HepG2 (cell line): ENCODE data around the gene LRP10. TPM values are rescaled to one million over a fixed set of nuclear protein-coding genes. Genes with fewer than 3 reads are reported as not detected.

Experiments
- ARHGAP35 ChIP-seq: sonication (generic); formaldehyde crosslinking; IDR thresholded peaks from 2 replicates; pipeline ENCODE4 v1.9.0; 2022; ENCODE audit warnings: mild to moderate bottlenecking, inconsistent platforms, moderate library complexity, missing genetic modification reagents, borderline replicate concordance
- BRD4 ChIP-seq: sonication (generic); formaldehyde crosslinking; IDR thresholded peaks from 2 replicates; pipeline ENCODE4 v1.4.0; 2020; ENCODE audit warnings: missing genetic modification reagents
- HOXA3 ChIP-seq: sonication (generic); formaldehyde crosslinking; IDR thresholded peaks from 2 replicates; pipeline ENCODE4 v1.5.0; 2020; ENCODE audit warnings: missing genetic modification reagents
- ISL2 ChIP-seq: sonication (generic); formaldehyde crosslinking; IDR thresholded peaks from 2 replicates; pipeline ENCODE4 v1.5.0; 2020; ENCODE audit warnings: missing genetic modification reagents
- PCBP2 ChIP-seq: fragments of 200-400 bp; formaldehyde crosslinking; optimal IDR thresholded peaks from 2 replicates; pipeline ENCODE3; 2018; ENCODE audit warnings: low read length, low read depth; ENCODE audit not compliant: poor library complexity, severe bottlenecking
- PREB ChIP-seq: sonication (generic); formaldehyde crosslinking; IDR thresholded peaks from 2 replicates; pipeline ENCODE4 v1.4.0; 2020; ENCODE audit warnings: missing genetic modification reagents
- SOX13 ChIP-seq, 3 experiments: fragments of 450-650 bp in 1 of 3; sonication (generic) in 1 of 3; formaldehyde crosslinking in 1 of 3; IDR thresholded peaks in 2 of 3; conservative IDR thresholded peaks in 1 of 3; 2 replicates each; pipeline versions ENCODE4 v1.5.0 to v1.6.1; 2016 to 2020; ENCODE audit warnings: antibody characterized with exemption in 1 of 3, mild to moderate bottlenecking in 1 of 3, missing compliant biosample characterization in 1 of 3, missing genetic modification reagents in 1 of 3, moderate library complexity in 1 of 3
- TEAD2 ChIP-seq: sonication (generic); formaldehyde crosslinking; IDR thresholded peaks from 2 replicates; pipeline ENCODE4 v1.9.0; 2021; ENCODE audit warnings: missing genetic modification reagents
- TFAP4 ChIP-seq: sonication (generic); IDR thresholded peaks from 2 replicates; pipeline ENCODE4 v1.6.1; 2016; ENCODE audit warnings: low read depth, borderline replicate concordance
- THYN1 ChIP-seq: sonication (generic); formaldehyde crosslinking; IDR thresholded peaks from 2 replicates; pipeline ENCODE4 v1.8.1; 2023; ENCODE audit warnings: low read depth, mild to moderate bottlenecking, moderate library complexity, missing genetic modification reagents, borderline replicate concordance
- ZIK1 ChIP-seq: sonication (generic); formaldehyde crosslinking; IDR thresholded peaks from 2 replicates; pipeline ENCODE4 v1.5.0; 2020; ENCODE audit warnings: mild to moderate bottlenecking, low read depth, missing genetic modification reagents, borderline replicate concordance
- ZNF143 ChIP-seq: sonication (generic); formaldehyde crosslinking; IDR thresholded peaks from 2 replicates; pipeline ENCODE4 v1.4.0; 2020; ENCODE audit warnings: missing genetic modification reagents
- ZNF333 ChIP-seq: sonication (generic); formaldehyde crosslinking; IDR thresholded peaks from 2 replicates; pipeline ENCODE4 v1.4.0; 2020; ENCODE audit warnings: mild to moderate bottlenecking, missing genetic modification reagents, borderline replicate concordance
- ZNF501 ChIP-seq: sonication (generic); formaldehyde crosslinking; IDR thresholded peaks from 2 replicates; pipeline ENCODE4 v1.5.1; 2020; ENCODE audit warnings: mild to moderate bottlenecking, moderate library complexity, missing genetic modification reagents
- ZNF619 ChIP-seq: sonication (generic); formaldehyde crosslinking; IDR thresholded peaks from 2 replicates; pipeline ENCODE4 v1.4.0; 2020; ENCODE audit warnings: mild to moderate bottlenecking, missing genetic modification reagents
- ZNF652 ChIP-seq: IDR thresholded peaks from 2 replicates; pipeline ENCODE4 v1.6.1; 2016; ENCODE audit warnings: low read depth, borderline replicate concordance
- ZNF672 ChIP-seq: sonication (generic); formaldehyde crosslinking; IDR thresholded peaks from 2 replicates; pipeline ENCODE4 v1.8.1; 2022; ENCODE audit warnings: missing genetic modification reagents
- ZNF674 ChIP-seq: sonication (generic); formaldehyde crosslinking; IDR thresholded peaks from 2 replicates; pipeline ENCODE4 v1.5.0; 2020; ENCODE audit warnings: low read depth, mild to moderate bottlenecking, missing genetic modification reagents
- ZNF678 ChIP-seq: sonication (generic); formaldehyde crosslinking; IDR thresholded peaks from 2 replicates; pipeline ENCODE4 v1.4.0; 2020; ENCODE audit warnings: mild to moderate bottlenecking, missing genetic modification reagents
- ZNF781 ChIP-seq: sonication (generic); formaldehyde crosslinking; IDR thresholded peaks from 2 replicates; pipeline ENCODE4 v1.5.1; 2020; ENCODE audit warnings: borderline replicate concordance, mild to moderate bottlenecking, missing genetic modification reagents; ENCODE audit errors: not compliant biosample characterization
- polyA plus RNA-seq, 8 experiments: library from polyadenylated mRNA; depleted of rRNA in 3 of 8; stranded (reverse) in 7 of 8; unstranded in 1 of 8; fragments of >200 nt; fragmentation: Illumina TruSeq in 4 of 8; extraction: Trizol in 4 of 8; gene quantifications; 2 replicates each; pipeline versions ENCODE4 v1.2.1 to v1.2.3, GENCODE V29; 2011 to 2016; ENCODE audit warnings: low read depth in 4 of 8, missing spikeins in 1 of 8, mixed read lengths in 1 of 8; ENCODE audit not compliant: insufficient read depth in 1 of 8
- total RNA-seq, 5 experiments: library from RNA; depleted of rRNA; stranded (reverse); fragments of >200 nt; fragmentation: Illumina TruSeq; extraction: Trizol; gene quantifications; 2 replicates each; pipeline ENCODE4 v1.2.3, GENCODE V29; 2016; ENCODE audit warnings: low read depth in 1 of 5
- TF ChIP-seq, protein P1 (sequence below): sonication (generic); formaldehyde crosslinking; IDR thresholded peaks from 2 replicates; pipeline ENCODE4 v1.8.1; 2023; ENCODE audit warnings: mild to moderate bottlenecking, moderate library complexity, missing genetic modification reagents
- TF ChIP-seq, protein P2 (sequence below): sonication (generic); formaldehyde crosslinking; IDR thresholded peaks from 2 replicates; pipeline ENCODE4 v1.4.0; 2020; ENCODE audit warnings: missing genetic modification reagents

Gene LRP10
- total and polyA plus RNA-seq, 2 of the 13 experiments (the other 11 are each of a cell fraction or from before 2014, with no cell fraction given), result 16.9 to 45.2 TPM

- 0 out of 2 replicates have a peak, but pooled peaks have one; percentile 97 for TF ChIP-seq THYN1 (CRISPR knock-in tag)
- no peak; the same call in 1 of the 2 replicates for TF ChIP-seq BRD4 (CRISPR knock-in tag)
- TF ChIP-seq ZNF672 (CRISPR knock-in tag), result no peak
- TF ChIP-seq ZNF143, result peak; percentile 9; the same call in 1 of the 2 replicates
- TF ChIP-seq ZNF652 (CRISPR knock-in tag), result no peak
- no peak for TF ChIP-seq ZNF674 (CRISPR knock-in tag)
- TF ChIP-seq ZNF678, result peak; percentile 95
- peak; percentile 36 for TF ChIP-seq ISL2
- TF ChIP-seq, protein P1, sequence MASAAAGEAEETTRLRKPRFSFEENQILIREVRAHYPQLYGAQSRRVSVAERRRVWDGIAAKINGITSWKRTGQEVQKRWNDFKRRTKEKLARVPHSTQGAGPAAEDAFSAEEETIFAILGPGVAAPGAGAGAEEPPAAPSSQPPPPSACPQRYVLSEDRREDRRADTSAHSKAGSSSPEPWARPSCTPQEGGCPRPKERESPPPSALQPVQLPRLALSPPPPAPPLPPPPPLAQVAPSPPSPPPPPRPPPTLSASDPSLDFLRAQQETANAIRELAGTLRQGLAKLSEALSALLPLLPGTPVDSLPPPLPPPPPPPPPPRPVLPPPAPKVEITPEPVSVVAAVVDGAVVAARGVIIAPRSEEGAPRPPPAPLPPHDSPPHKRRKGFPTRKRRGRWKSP (CRISPR knock-in tag), result peak; percentile 93; the same call in 1 of the 2 replicates
- peak; percentile 17 for TF ChIP-seq PCBP2
- TF ChIP-seq ZNF501 (CRISPR knock-in tag), result peak; percentile 100
- TF ChIP-seq ARHGAP35 (CRISPR knock-in tag), result peak; percentile 96
- no peak for TF ChIP-seq PREB
- no peak for TF ChIP-seq SOX13 (IDR thresholded peaks at IDR 0.05)
- TF ChIP-seq SOX13 (CRISPR knock-in tag; conservative IDR thresholded peaks at IDR 0.05 in 1 of 2, IDR thresholded peaks at IDR 0.05 in 1 of 2), result peak in 1 of 2 experiments; percentile 65; a peak in 1 of 4 replicates
- peak; percentile 35 for TF ChIP-seq HOXA3 (CRISPR knock-in tag)
- TF ChIP-seq, protein P2, sequence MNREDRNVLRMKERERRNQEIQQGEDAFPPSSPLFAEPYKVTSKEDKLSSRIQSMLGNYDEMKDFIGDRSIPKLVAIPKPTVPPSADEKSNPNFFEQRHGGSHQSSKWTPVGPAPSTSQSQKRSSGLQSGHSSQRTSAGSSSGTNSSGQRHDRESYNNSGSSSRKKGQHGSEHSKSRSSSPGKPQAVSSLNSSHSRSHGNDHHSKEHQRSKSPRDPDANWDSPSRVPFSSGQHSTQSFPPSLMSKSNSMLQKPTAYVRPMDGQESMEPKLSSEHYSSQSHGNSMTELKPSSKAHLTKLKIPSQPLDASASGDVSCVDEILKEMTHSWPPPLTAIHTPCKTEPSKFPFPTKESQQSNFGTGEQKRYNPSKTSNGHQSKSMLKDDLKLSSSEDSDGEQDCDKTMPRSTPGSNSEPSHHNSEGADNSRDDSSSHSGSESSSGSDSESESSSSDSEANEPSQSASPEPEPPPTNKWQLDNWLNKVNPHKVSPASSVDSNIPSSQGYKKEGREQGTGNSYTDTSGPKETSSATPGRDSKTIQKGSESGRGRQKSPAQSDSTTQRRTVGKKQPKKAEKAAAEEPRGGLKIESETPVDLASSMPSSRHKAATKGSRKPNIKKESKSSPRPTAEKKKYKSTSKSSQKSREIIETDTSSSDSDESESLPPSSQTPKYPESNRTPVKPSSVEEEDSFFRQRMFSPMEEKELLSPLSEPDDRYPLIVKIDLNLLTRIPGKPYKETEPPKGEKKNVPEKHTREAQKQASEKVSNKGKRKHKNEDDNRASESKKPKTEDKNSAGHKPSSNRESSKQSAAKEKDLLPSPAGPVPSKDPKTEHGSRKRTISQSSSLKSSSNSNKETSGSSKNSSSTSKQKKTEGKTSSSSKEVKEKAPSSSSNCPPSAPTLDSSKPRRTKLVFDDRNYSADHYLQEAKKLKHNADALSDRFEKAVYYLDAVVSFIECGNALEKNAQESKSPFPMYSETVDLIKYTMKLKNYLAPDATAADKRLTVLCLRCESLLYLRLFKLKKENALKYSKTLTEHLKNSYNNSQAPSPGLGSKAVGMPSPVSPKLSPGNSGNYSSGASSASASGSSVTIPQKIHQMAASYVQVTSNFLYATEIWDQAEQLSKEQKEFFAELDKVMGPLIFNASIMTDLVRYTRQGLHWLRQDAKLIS (CRISPR knock-in tag), result no peak
- TF ChIP-seq ZNF619 (CRISPR knock-in tag), result peak; percentile 98
- TF ChIP-seq TEAD2 (CRISPR knock-in tag), result no peak
- no peak for TF ChIP-seq TFAP4
- TF ChIP-seq ZIK1, result peak; percentile 92; the same call in 1 of the 2 replicates
- peak; percentile 94 for TF ChIP-seq ZNF333 (CRISPR knock-in tag)
- TF ChIP-seq ZNF781, result peak; percentile 87
These were observed 18.4 kb upstream of the LRP10 start (continued) for GRCh38 chr14:22852940-22853767.
